Activated CD8-positive, alpha-beta memory T cell treated with anti-CD3 and anti-CD28 coated beads for 36 hours (primary cell): ENCODE measurements around the gene FAM13B. TPM values are rescaled to one million over a fixed set of nuclear protein-coding genes. Genes with fewer than 3 reads are reported as not detected.

Experiments used
- total RNA-seq, 2 experiments: library from RNA; stranded (reverse); gene quantifications; one replicate each; pipeline ENCODE4 v1.2.3, GENCODE V29; 2021

FAM13B gene
- total RNA-seq, 2 experiments from 2014 or later = 17.1 to 20.8 TPM

Other genes with a start within 250 kb of the FAM13B start
- gene MYOT, start 165.2 kb downstream of the FAM13B start, total RNA-seq = not detected
- not detected for gene PKD2L2, start 143.6 kb downstream of the FAM13B start, total RNA-seq
- gene WNT8A, start 51.0 kb upstream of the FAM13B start, total RNA-seq = not detected
- not detected for gene NME5, start 106.3 kb upstream of the FAM13B start, total RNA-seq
- 10 to 100 TPM; 56.4 to 56.8 TPM for gene BRD8, start 145.6 kb upstream of the FAM13B start, total RNA-seq
- gene KIF20A, start 146.0 kb upstream of the FAM13B start, total RNA-seq = 10 to 100 TPM; 35.8 to 37.5 TPM
- gene CDC23, start 180.2 kb upstream of the FAM13B start, total RNA-seq = 10 to 100 TPM; 48.0 to 50.0 TPM
- gene GFRA3, start 241.5 kb upstream of the FAM13B start, total RNA-seq = under 1 TPM in 1 of 2 experiments, not detected in 1; 0.10 TPM